ENCODE data around the gene AEBP1.

Gene AEBP1

DNA sequence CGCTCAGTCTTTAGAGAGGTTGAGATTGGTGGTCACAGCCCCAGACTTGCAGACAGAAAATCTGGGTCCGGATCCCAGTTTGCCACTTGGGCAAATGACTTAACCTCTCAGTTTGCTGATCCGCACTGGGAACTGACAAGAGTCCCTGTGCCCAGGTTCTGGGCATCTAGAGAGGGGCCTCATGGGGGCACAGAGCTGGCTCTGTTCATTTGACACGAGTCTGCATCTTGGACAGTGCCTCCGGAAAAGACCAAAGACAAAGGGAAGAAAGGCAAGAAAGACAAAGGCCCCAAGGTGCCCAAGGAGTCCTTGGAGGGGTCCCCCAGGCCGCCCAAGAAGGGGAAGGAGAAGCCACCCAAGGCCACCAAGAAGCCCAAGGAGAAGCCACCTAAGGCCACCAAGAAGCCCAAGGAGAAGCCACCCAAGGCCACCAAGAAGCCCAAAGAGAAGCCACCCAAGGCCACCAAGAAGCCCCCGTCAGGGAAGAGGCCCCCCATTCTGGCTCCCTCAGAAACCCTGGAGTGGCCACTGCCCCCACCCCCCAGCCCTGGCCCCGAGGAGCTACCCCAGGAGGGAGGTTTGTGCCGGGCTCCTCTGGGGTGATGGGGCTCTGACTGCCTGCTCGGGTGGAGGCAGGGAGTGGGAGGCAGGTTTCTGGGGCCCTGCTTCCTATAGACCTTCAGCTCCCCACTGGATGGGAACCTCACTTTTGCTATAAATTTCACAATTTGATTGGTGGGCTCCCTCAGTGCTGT is 2.3 kb downstream of the AEBP1 start:
- DNase-seq, result no peak

DNA sequence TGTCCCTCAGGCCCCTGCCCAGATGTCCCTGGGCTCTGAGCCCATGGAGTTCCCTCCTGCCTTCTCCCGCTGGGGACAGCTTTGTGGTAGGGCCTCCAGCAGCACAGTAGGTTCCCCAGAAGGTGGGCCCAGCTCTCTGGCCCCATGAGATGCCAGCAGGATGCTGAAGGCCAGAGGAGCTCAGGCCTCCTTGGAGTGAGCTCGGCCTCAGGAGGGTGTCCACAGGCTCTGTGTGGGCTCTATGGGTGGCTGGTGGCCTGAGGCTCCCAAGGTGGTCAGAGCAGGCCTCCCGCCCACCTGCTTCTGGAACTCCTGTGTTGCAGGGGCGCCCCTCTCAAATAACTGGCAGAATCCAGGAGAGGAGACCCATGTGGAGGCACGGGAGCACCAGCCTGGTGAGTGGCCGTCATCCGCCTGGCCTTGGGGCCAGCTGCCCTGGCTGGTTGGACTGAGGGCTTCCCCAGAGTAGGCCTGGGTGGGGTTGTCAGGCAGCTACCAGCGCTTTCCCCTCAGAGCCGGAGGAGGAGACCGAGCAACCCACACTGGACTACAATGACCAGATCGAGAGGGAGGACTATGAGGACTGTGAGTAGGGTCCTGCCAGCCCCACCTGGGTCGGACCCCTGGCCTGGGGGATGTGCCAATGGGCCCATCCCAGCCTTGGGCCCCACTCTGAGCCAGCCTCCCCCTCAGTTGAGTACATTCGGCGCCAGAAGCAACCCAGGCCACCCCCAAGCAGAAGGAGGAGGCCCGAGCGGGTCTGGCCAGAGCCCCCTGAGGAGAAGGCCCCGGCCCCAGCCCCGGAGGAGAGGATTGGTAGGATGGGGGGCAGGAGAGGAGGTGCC is 3.2 kb downstream of the AEBP1 start:
- no peak for DNase-seq

GRCh38 chr7:44107961-44108767 is 4.0 kb downstream of the AEBP1 start:
- no peak for DNase-seq

GRCh38 chr7:44108768-44109750 is 4.9 kb downstream of the AEBP1 start:
- no peak for DNase-seq

DNA sequence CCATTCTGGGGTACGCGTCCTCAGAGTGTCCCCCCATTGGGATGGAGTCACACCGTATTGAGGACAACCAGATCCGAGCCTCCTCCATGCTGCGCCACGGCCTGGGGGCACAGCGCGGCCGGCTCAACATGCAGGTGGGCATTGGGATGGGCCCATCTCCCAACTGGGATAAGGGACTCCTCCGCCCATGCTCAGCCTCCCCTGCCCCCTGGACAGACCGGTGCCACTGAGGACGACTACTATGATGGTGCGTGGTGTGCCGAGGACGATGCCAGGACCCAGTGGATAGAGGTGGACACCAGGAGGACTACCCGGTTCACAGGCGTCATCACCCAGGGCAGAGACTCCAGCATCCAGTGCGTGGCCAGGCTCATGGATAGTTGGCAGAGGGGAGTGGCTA is 5.8 kb downstream of the AEBP1 start:
- no peak for DNase-seq

- no peak for DNase-seq
Measured at GRCh38 chr7:44110719-44111635, 6.8 kb downstream of the AEBP1 start.

- no peak for DNase-seq
Measured at GRCh38 chr7:44111761-44112160, 7.6 kb downstream of the AEBP1 start.

- DNase-seq, result no peak
Measured at GRCh38 chr7:44112231-44112996, 8.3 kb downstream of the AEBP1 start.

GRCh38 chr7:44112997-44113763 is 9.0 kb downstream of the AEBP1 start:
- no peak for DNase-seq

- no peak for DNase-seq
Measured at GRCh38 chr7:44113764-44114354, 9.7 kb downstream of the AEBP1 start.

GRCh38 chr7:44114586-44115310 is 10.6 kb downstream of the AEBP1 start:
- DNase-seq, result peak; percentile 77 to 82

GRCh38 chr7:44116087-44116788 is 12.1 kb downstream of the AEBP1 start:
- DNase-seq, result no peak

GRCh38 chr7:44116789-44117666 is 12.9 kb downstream of the AEBP1 start:
- no peak for DNase-seq

DNA sequence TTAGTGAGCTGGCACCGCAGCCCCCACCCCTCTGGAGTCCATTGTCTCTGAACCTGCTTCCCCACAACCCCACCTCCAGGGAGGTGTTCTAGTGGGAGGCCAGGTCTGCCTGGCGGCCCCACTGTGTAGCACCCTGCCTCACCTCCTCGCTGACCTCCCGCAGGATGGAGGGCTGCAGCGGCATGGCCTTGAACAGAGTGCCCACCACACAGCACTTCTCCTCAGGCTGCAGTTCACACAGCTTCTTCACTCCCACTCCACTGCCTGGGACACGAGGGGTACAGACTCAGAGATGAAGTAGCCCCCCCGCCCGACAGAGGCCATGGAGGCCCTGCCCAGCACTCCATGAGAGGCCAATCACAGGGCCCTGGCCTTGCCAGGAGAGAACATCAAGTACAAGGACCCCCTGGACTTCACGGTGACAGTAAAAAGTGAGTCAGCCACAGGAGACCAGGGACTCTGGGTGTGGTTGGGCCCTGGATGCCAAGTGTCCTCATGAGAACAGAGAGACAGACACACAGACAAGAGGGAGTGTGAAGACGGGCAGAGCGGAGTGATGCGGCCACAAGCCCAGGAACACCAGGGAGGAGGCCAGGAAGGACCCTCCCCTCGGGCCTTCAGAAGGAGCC is 13.8 kb downstream of the AEBP1 start:
- no peak for DNase-seq

DNA sequence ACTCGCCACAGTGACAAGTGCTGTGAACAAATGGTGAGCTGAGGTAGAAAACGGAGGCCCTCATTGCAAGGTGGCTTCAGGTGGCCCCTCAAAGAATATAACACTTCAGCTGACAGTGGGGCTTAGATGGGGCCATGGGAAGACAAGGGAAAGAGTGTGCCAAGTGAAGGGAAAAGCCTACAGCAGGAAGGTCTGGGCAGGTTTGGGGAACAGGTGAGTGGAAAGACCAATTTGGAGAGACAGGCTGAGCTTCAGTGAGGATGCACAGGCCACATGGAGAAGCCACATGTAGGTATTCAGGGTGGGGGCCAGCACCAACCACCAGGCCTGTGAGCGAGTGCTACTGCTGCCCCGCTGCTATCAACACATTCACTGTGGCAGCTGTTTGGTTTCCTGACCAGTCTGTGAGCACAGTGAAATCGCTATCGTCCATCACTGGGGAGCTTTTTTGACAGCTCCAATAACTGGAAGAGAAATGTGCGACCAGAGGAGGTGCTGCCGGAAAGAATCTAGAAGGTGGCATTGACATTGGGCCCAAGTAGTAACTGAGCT is 15.8 kb downstream of the AEBP1 start:
- DNase-seq, result no peak

DNA sequence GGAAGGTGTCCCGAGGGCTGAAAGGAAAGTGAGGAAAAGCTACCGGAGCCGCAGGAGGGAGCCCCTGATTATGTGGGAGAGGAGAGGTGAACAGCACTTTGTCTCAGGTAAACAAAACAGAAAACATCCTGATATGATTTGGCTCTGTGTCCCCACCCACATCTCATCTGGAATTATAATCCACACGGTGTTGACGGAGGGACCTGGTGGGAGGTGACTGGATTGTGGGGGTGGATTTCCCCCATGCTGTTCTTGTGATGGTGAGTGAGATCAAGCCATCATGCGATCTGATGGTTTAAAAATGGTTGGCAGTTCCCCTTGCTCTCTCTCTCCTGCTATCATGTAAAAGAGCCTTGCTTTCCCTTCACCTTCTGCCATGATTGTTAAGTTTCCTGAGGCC is 16.2 kb downstream of the AEBP1 start:
- DNase-seq, result no peak

All from hippocampal formation (tissue), 2 donors.